SU-DHL-6 (cell line): Measurements from ENCODE around the gene RAB44.

ENCODE experiments used
- H2AFZ ChIP-seq: fragments of 200-600 bp; sonication (generic); 2 replicates; pipeline ENCODE4 v1.6.1; 2014; ENCODE audit warnings: low read depth, mild to moderate bottlenecking, moderate library complexity, mixed read lengths, antibody characterized with exemption, low read length; ENCODE audit not compliant: severe bottlenecking
- H3F3A ChIP-seq: fragments of 200-600 bp; shearing (Covaris generic); 2 replicates; pipeline ENCODE4 v1.6.0; 2016; ENCODE audit warnings: antibody characterized with exemption, mild to moderate bottlenecking; ENCODE audit not compliant: insufficient read depth
- H3K27ac ChIP-seq: fragments of 200-600 bp; sonication (generic); 2 replicates; pipeline ENCODE4 v1.5.1; 2016; ENCODE audit warnings: low read depth, mild to moderate bottlenecking, low read length, moderate library complexity, mixed read lengths
- H3K27me3 ChIP-seq: fragments of 200-600 bp; sonication (generic), shearing (Covaris generic); 2 replicates; pipeline ENCODE4 v1.6.0; 2014; ENCODE audit warnings: mild to moderate bottlenecking, low read length
- H3K36me3 ChIP-seq: fragments of 200-600 bp; sonication (generic); 2 replicates; pipeline ENCODE4 v1.6.1; 2014; ENCODE audit warnings: mild to moderate bottlenecking, low read length, mixed read lengths
- H3K4me2 ChIP-seq: fragments of 300-600, 200-600 bp; shearing (Covaris generic), sonication (generic); 2 replicates; pipeline ENCODE4 v1.6.0; 2014; ENCODE audit warnings: low read length, low read depth, mild to moderate bottlenecking; ENCODE audit not compliant: poor library complexity, severe bottlenecking
- H3K4me3 ChIP-seq: fragments of 200-600 bp; sonication (generic); 2 replicates; pipeline ENCODE4 v1.5.1; 2014; ENCODE audit warnings: antibody characterized with exemption, low read length, mild to moderate bottlenecking, mixed read lengths; ENCODE audit not compliant: insufficient read depth, poor library complexity, severe bottlenecking
- H3K79me2 ChIP-seq: fragments of 200-600 bp; sonication (generic); 2 replicates; pipeline ENCODE4 v1.6.1; 2014; ENCODE audit warnings: mild to moderate bottlenecking, low read length, moderate library complexity; ENCODE audit not compliant: insufficient read depth
- H3K9ac ChIP-seq: fragments of 200-600 bp; sonication (generic); 2 replicates; pipeline ENCODE4 v1.7.0; 2014; ENCODE audit warnings: mild to moderate bottlenecking, low read length
- H3K9me2 ChIP-seq: fragments of 200-600 bp; sonication (generic); replicated peaks from 2 replicates; pipeline ENCODE4 v1.6.1; 2014; ENCODE audit warnings: low read length; ENCODE audit not compliant: insufficient read depth
- H3K9me3 ChIP-seq: fragments of 200-600 bp; sonication (generic); 2 replicates; pipeline ENCODE4 v1.6.1; 2014; ENCODE audit warnings: low read length, mixed read lengths; ENCODE audit not compliant: insufficient read depth
- H4K20me1 ChIP-seq: fragments of 200-600 bp; sonication (generic); 2 replicates; pipeline ENCODE4 v1.6.1; 2014; ENCODE audit warnings: low read depth, mild to moderate bottlenecking, antibody characterized with exemption, low read length, moderate library complexity, mixed read lengths
- EZH2phosphoT487 ChIP-seq: fragments of 200-600 bp; sonication (generic), shearing (Covaris generic); conservative IDR thresholded peaks from 2 replicates; pipeline ENCODE4 v1.6.1; 2018; ENCODE audit warnings: mild to moderate bottlenecking, antibody characterized with exemption, low read length, moderate library complexity, mixed read lengths
- TF ChIP-seq, protein P1 (sequence below): fragments of 200-600 bp; sonication (generic); IDR thresholded peaks from one replicate; pipeline ENCODE4 v1.5.1; 2017; ENCODE audit warnings: antibody characterized with exemption, mild to moderate bottlenecking, low read length, moderate library complexity; ENCODE audit not compliant: insufficient read depth, poor library complexity, severe bottlenecking

RAB44 gene

DNA sequence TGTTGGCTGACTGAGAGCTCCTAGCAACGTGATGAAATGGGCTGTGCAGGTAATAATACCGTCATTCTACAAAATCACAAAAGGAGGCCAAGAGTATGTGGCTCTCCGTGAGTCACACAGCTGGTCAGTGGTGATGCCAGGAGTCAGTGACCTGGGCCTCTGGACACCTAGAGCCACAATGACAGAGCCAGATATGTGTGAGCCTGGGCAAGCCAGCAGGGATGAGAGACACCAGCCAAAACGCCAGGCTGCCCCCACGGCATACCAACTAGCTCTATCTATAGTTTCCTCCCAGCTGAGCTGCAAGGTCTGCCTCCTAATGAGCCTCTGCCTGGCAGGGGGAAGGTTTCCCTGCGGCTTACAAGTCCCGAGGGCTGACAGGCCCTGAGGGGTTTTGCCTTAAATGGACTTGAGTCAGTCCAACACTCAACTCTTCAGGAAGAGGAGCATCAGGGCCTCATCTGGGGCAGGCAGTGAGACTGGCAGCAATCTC lies 71.6 kb downstream of the RAB44 start:
- Histone ChIP-seq H3K27me3 (no peaks in the 10 kb centered on the region), H3K9me2 (no peaks in the 10 kb centered on the region), H3K9ac (no peak overlapping the region), H3K36me3 (no peaks in the 10 kb centered on the region), H3K4me3 (no peak overlapping the region), H3K27ac (no peak overlapping the region), H4K20me1 (no peaks in the 10 kb centered on the region), H3K4me2 (no peak overlapping the region), H3K9me3 (no peaks in the 10 kb centered on the region), H2AFZ (no peak overlapping the region), H3F3A (no peaks in the 10 kb centered on the region), H3K79me2 (no peaks in the 10 kb centered on the region)
- no peak for TF ChIP-seq EZH2phosphoT487
- TF ChIP-seq, protein P1, sequence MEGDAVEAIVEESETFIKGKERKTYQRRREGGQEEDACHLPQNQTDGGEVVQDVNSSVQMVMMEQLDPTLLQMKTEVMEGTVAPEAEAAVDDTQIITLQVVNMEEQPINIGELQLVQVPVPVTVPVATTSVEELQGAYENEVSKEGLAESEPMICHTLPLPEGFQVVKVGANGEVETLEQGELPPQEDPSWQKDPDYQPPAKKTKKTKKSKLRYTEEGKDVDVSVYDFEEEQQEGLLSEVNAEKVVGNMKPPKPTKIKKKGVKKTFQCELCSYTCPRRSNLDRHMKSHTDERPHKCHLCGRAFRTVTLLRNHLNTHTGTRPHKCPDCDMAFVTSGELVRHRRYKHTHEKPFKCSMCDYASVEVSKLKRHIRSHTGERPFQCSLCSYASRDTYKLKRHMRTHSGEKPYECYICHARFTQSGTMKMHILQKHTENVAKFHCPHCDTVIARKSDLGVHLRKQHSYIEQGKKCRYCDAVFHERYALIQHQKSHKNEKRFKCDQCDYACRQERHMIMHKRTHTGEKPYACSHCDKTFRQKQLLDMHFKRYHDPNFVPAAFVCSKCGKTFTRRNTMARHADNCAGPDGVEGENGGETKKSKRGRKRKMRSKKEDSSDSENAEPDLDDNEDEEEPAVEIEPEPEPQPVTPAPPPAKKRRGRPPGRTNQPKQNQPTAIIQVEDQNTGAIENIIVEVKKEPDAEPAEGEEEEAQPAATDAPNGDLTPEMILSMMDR: no peak

DNA sequence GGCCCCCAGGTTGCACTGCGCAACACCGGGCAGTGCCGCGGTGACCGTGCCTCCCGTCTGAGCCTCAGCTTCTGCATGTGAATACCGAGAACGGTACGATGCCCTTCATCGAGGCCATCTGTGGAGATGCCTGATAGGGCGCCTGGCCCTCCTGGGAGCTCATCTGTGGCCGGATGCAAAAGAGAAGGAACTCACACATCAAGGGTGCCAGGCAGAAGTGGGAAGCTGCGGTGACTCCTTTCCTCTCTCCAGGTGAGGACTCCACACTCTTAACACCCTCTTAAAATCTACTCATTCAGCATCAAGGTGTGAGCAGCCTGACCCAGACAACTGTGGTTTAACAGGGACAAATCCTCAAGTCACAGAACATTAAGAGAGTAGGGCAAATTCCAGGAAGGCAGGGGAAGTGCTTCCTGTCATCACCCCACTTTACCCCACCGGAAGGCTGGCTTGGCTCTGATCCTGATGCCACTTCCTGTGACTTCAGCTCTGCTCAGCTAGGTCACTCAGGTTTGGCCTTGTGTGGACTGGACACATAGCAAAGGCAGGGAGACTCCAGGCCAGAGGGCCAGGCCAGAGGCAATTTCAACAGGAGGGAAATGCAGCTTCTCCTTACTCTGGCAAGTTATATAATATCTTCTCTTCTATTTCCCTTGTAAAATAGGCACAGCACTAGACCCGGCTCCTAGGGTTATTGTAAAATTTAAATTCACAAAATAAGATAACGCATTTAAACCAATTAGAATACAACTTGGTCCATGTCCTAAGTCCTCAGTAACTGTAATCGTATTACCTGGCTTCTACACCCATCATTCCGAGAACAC lies 72.3 kb downstream of the RAB44 start:
- TF ChIP-seq, protein P1: no peak
- TF ChIP-seq EZH2phosphoT487: no peak
- Histone ChIP-seq H3K9me3 (no peaks in the 10 kb centered on the region), H3K4me2 (no peak overlapping the region), H3K79me2 (no peaks in the 10 kb centered on the region), H3K27me3 (no peaks in the 10 kb centered on the region), H3F3A (no peaks in the 10 kb centered on the region), H3K27ac (no peak overlapping the region), H3K4me3 (no peak overlapping the region), H3K9me2 (no peaks in the 10 kb centered on the region), H2AFZ (no peak overlapping the region), H3K36me3 (no peaks in the 10 kb centered on the region), H4K20me1 (no peaks in the 10 kb centered on the region), H3K9ac (no peak overlapping the region)

DNA sequence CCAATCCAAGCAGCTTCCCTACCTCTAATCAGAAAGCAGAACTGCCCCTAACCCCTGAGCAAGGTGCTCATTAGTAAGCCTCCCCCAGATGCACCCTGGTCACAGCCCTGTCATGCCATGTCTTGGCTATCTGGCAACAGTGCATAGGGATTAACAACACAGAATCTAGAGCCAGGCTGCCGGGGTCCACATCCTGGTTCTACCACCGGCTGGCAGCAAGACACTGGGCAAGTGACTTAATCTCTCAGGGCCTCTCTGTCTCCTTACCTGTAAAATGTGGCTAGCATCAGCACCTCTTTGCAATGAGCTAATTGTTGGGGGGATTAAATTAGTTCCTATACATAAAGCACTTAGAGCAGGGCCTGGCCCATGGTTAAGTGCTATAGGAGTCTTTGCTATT lies 73.5 kb downstream of the RAB44 start:
- Histone ChIP-seq H3K27me3 (no peaks in the 10 kb centered on the region), H3K4me3 (no peak overlapping the region), H3K27ac (no peak overlapping the region), H3K9me3 (no peaks in the 10 kb centered on the region), H3K4me2 (no peak overlapping the region), H2AFZ (no peak overlapping the region), H3K79me2 (no peaks in the 10 kb centered on the region), H4K20me1 (no peaks in the 10 kb centered on the region), H3K36me3 (no peaks in the 10 kb centered on the region), H3F3A (no peaks in the 10 kb centered on the region), H3K9me2 (no peaks in the 10 kb centered on the region), H3K9ac (no peak overlapping the region)
- no peak for TF ChIP-seq EZH2phosphoT487
- TF ChIP-seq, protein P1: no peak
